GM12878 (cell line): ENCODE measurements around the gene NR2C2AP. TPM values are rescaled to one million over a fixed set of nuclear protein-coding genes. Genes with fewer than 3 reads are reported as not detected.
A peak's percentile ranks its signal among the peaks of the same experiment; 100 is the strongest.

Experiments used
- BCL11A ChIP-seq: IDR thresholded peaks from 2 replicates; pipeline ENCODE4 v1.6.1; 2011; ENCODE audit warnings: low read depth, low read length
- BCL3 ChIP-seq: IDR thresholded peaks from 2 replicates; pipeline ENCODE4 v1.6.1; 2011; ENCODE audit warnings: borderline replicate concordance, low read depth, mild to moderate bottlenecking, moderate library complexity, low read length; ENCODE audit not compliant: insufficient read depth, poor library complexity, severe bottlenecking
- BCLAF1 ChIP-seq: fragments of 450-650 bp; IDR thresholded peaks from 2 replicates; pipeline ENCODE4 v1.6.1; 2017; ENCODE audit warnings: antibody characterized with exemption, mild to moderate bottlenecking, moderate library complexity
- BMI1 ChIP-seq: fragments of 450-650 bp; IDR thresholded peaks from 2 replicates; pipeline ENCODE4 v1.6.1; 2016; ENCODE audit warnings: mild to moderate bottlenecking, moderate library complexity, borderline replicate concordance
- BRCA1 ChIP-seq: IDR thresholded peaks from 2 replicates; pipeline ENCODE4 v1.6.1; 2011; ENCODE audit warnings: low read depth, low read length, improper control_type of control experiment
- CBX3 ChIP-seq: fragments of 200-600 bp; sonication (generic); IDR thresholded peaks from 2 replicates; pipeline ENCODE4 v1.6.1; 2016; ENCODE audit warnings: low read depth, borderline replicate concordance
- CREM ChIP-seq: IDR thresholded peaks from 2 replicates; pipeline ENCODE4 v1.6.1; 2014; ENCODE audit warnings: antibody characterized with exemption, low read depth
- ESRRA ChIP-seq: IDR thresholded peaks from 2 replicates; pipeline ENCODE4 v1.6.1; 2012; ENCODE audit warnings: mild to moderate bottlenecking, low read length, improper control_type of control experiment
- ETV6 ChIP-seq, 2 experiments: fragments of 450-650 bp in 1 of 2; IDR thresholded peaks in 1 of 2; conservative IDR thresholded peaks in 1 of 2; 2 replicates each; pipeline ENCODE4 v1.6.1; 2014; ENCODE audit warnings: antibody characterized with exemption in 1 of 2, borderline replicate concordance in 1 of 2, low read depth in 1 of 2, mild to moderate bottlenecking in 1 of 2, moderate library complexity in 1 of 2
- GABPA ChIP-seq: IDR thresholded peaks from 2 replicates; pipeline ENCODE4 v1.6.1; 2014; ENCODE audit warnings: antibody characterized with exemption, low read depth, mild to moderate bottlenecking, inconsistent platforms
- HDGF ChIP-seq: fragments of 450-650 bp; IDR thresholded peaks from 2 replicates; pipeline ENCODE4 v1.6.1; 2016; ENCODE audit warnings: antibody characterized with exemption
- IKZF2 ChIP-seq, 2 experiments: fragments of 450-650 bp; IDR thresholded peaks; 2 replicates each; pipeline ENCODE4 v1.6.1; 2017; ENCODE audit warnings: mild to moderate bottlenecking in 2 of 2, moderate library complexity in 2 of 2
- NBN ChIP-seq: fragments of 450-650 bp; IDR thresholded peaks from 2 replicates; pipeline ENCODE4 v1.6.1; 2016
- NFIC ChIP-seq: IDR thresholded peaks from 2 replicates; pipeline ENCODE4 v1.6.1; 2012; ENCODE audit warnings: low read depth, mild to moderate bottlenecking, inconsistent platforms, low read length, moderate library complexity
- NFYB ChIP-seq: IDR thresholded peaks from 2 replicates; pipeline ENCODE4 v1.6.1; 2011; ENCODE audit warnings: low read depth, mild to moderate bottlenecking, low read length, improper control_type of control experiment, moderate library complexity; ENCODE audit not compliant: insufficient read depth
- NKRF ChIP-seq: fragments of 450-650 bp; conservative IDR thresholded peaks from 2 replicates; pipeline ENCODE4 v1.6.1; 2017; ENCODE audit warnings: mild to moderate bottlenecking, moderate library complexity
- RAD51 ChIP-seq: fragments of 450-650 bp; IDR thresholded peaks from 2 replicates; pipeline ENCODE4 v1.6.1; 2016; ENCODE audit warnings: moderate library complexity, mild to moderate bottlenecking, inconsistent platforms
- SMC3 ChIP-seq: IDR thresholded peaks from 2 replicates; pipeline ENCODE4 v1.6.1; 2011; ENCODE audit warnings: low read length, improper control_type of control experiment, borderline replicate concordance
- SREBF2 ChIP-seq: IDR thresholded peaks from 2 replicates; pipeline ENCODE4 v1.6.1; 2012; ENCODE audit warnings: mild to moderate bottlenecking, low read length
- SRF ChIP-seq, 2 experiments: IDR thresholded peaks; 2 replicates each; pipeline ENCODE4 v1.6.1; 2011; ENCODE audit warnings: low read depth in 2 of 2, low read length in 2 of 2, mild to moderate bottlenecking in 1 of 2, moderate library complexity in 1 of 2
- TAF1 ChIP-seq: IDR thresholded peaks from 2 replicates; pipeline ENCODE4 v1.6.1; 2011; ENCODE audit warnings: mild to moderate bottlenecking, low read depth, low read length, borderline replicate concordance
- TCF12 ChIP-seq: IDR thresholded peaks from 2 replicates; pipeline ENCODE4 v1.6.1; 2011; ENCODE audit warnings: low read depth, mild to moderate bottlenecking, low read length
- YBX1 ChIP-seq: fragments of 450-650 bp; IDR thresholded peaks from 2 replicates; pipeline ENCODE4 v1.6.1; 2016; ENCODE audit warnings: antibody characterized with exemption
- YY1 ChIP-seq: IDR thresholded peaks from 2 replicates; pipeline ENCODE4 v1.6.1; 2011; ENCODE audit warnings: low read depth, mild to moderate bottlenecking, low read length
- ZNF207 ChIP-seq: fragments of 450-650 bp; IDR thresholded peaks from 2 replicates; pipeline ENCODE4 v1.6.1; 2014; ENCODE audit warnings: antibody characterized with exemption, mild to moderate bottlenecking, borderline replicate concordance
- polyA plus RNA-seq, 11 experiments: library from polyadenylated mRNA; depleted of rRNA in 4 of 11; unstranded in 6 of 11; stranded (reverse) in 5 of 11; fragments of >200 nt; fragmentation: Nextera tagmentation in 4 of 11; fragmentation: Illumina TruSeq in 1 of 11; extraction: Ambion mirVana in 4 of 11; extraction: Trizol in 1 of 11; gene quantifications; 1 replicate in 1 of 11; 2 replicates in 10 of 11; pipeline versions ENCODE4 v1.2.1 to v1.2.3, GENCODE V29; 2011 to 2016; ENCODE audit warnings: inconsistent platforms in 2 of 11, missing spikeins in 2 of 11, low read depth in 1 of 11
- total RNA-seq, 4 experiments: library from RNA; depleted of rRNA in 3 of 4; stranded (reverse); fragments of >200 nt in 3 of 4; fragmentation: Illumina TruSeq in 1 of 4; extraction: Trizol in 1 of 4; gene quantifications; 2 replicates each; pipeline versions ENCODE4 v1.2.1 to v1.2.3, GENCODE V29; 2013 to 2021

NR2C2AP gene
- total and polyA plus RNA-seq, 10 of the 15 experiments (the other 5 are each of a cell fraction or from before 2014, with no cell fraction given) = 21.5 to 44.8 (median 28.1) TPM

- no peak for TF ChIP-seq BCLAF1
- no peak; the same call in 1 of the 2 replicates for TF ChIP-seq YY1
- TF ChIP-seq SRF (IDR thresholded peaks at IDR 0.05; ENCODE audit: low read depth in 2 of 2, low read length in 2 of 2) = 0 out of 4 replicates have a peak, but pooled peaks of 1 of the 2 experiments have one; percentile 9
- no peak for TF ChIP-seq TAF1
- peak; percentile 58; the same call in 1 of the 2 replicates for TF ChIP-seq NFIC
- TF ChIP-seq NFYB = peak; percentile 48; the same call in 1 of the 2 replicates
- TF ChIP-seq BCL11A = peak; percentile 74
- TF ChIP-seq NBN = no peak; the same call in 1 of the 2 replicates
- TF ChIP-seq ESRRA = no peak
- no peak for TF ChIP-seq BRCA1
- no peak for TF ChIP-seq GABPA
- no peak for TF ChIP-seq CBX3
- TF ChIP-seq ETV6 (conservative IDR thresholded peaks at IDR 0.05 in 1 of 2, IDR thresholded peaks at IDR 0.05 in 1 of 2; ENCODE audit: borderline replicate concordance in 1 of 2, low read depth in 1 of 2) = no peak
- TF ChIP-seq ZNF207 = no peak
- TF ChIP-seq BCL3 = peak; percentile 78
- no peak for TF ChIP-seq BMI1
- no peak for TF ChIP-seq SMC3
- TF ChIP-seq NKRF = 0 out of 2 replicates have a peak, but pooled peaks have one; percentile 5
- TF ChIP-seq IKZF2 (IDR thresholded peaks at IDR 0.05) = peak; percentile 84 to 85
- TF ChIP-seq HDGF = peak; percentile 45; the same call in 1 of the 2 replicates
- TF ChIP-seq TCF12 = peak; percentile 93
- no peak for TF ChIP-seq YBX1
- no peak for TF ChIP-seq RAD51
- peak; percentile 35; the same call in 1 of the 2 replicates for TF ChIP-seq CREM
- TF ChIP-seq SREBF2 = no peak
Measured at GRCh38 chr19:19160461-19161035, 42.7 kb downstream of the NR2C2AP start (continued).
